A673 (cell line): ENCODE data around the gene EDN3. TPM values are rescaled to one million over a fixed set of nuclear protein-coding genes. Genes with fewer than 3 reads are reported as not detected.

Experiments
- BruUV-seq: library from RNA; stranded (reverse); fragments of 400-500 nt; replicated peaks from 2 replicates; lab custom pipeline; 2021; lab: Mats Ljungman, UMichigan
- CTCF ChIA-PET: fragments of 300-600 bp; sonication (Branson Sonifier 250); formaldehyde crosslinking; loops from one replicate; lab custom pipeline; 2022; ENCODE audit warnings: antibody characterized with exemption; lab: Charles Lee
- POLR2A ChIA-PET: fragments of 300-600 bp; sonication (Branson Sonifier 250); formaldehyde crosslinking; loops from one replicate; lab custom pipeline; 2022; ENCODE audit warnings: antibody characterized with exemption; ENCODE audit not compliant: low non-redundant PET; lab: Charles Lee
- DNase-seq: peaks from one replicate; pipeline ENCODE4 v3.0.0-alpha.2; 2015; ENCODE audit warnings: low spot score
- H3K27ac ChIP-seq: fragments of 200-600 bp; sonication (generic); 2 replicates; pipeline ENCODE4 v1.5.1; 2016; ENCODE audit warnings: mixed run types, low read depth, mild to moderate bottlenecking, mixed read lengths, antibody characterized with exemption, low read length; ENCODE audit not compliant: poor library complexity, severe bottlenecking
- H3K27me3 ChIP-seq: fragments of 200-600 bp; sonication (generic); replicated peaks from 2 replicates; pipeline ENCODE4 v1.6.1; 2017; ENCODE audit warnings: mixed run types, low read depth, mild to moderate bottlenecking, mixed read lengths, antibody characterized with exemption, low read length; ENCODE audit not compliant: insufficient read depth, poor library complexity
- H3K36me3 ChIP-seq: fragments of 200-600 bp; sonication (generic); 2 replicates; pipeline ENCODE4 v1.6.1; 2016; ENCODE audit warnings: mixed run types, mild to moderate bottlenecking, mixed read lengths, antibody characterized with exemption, low read length; ENCODE audit not compliant: insufficient read depth, poor library complexity, severe bottlenecking
- H3K4me1 ChIP-seq: fragments of 200-600 bp; sonication (generic); 2 replicates; pipeline ENCODE4 v1.6.1; 2017; ENCODE audit warnings: mixed run types, mild to moderate bottlenecking, mixed read lengths, antibody characterized with exemption, low read length; ENCODE audit not compliant: insufficient read depth, poor library complexity, severe bottlenecking
- H3K4me3 ChIP-seq: fragments of 200-600 bp; sonication (generic); 2 replicates; pipeline ENCODE4 v1.5.1; 2016; ENCODE audit warnings: low read depth, mixed run types, mild to moderate bottlenecking, mixed read lengths, low read length; ENCODE audit not compliant: poor library complexity, severe bottlenecking
- H3K9me3 ChIP-seq: fragments of 200-600 bp; sonication (generic); 2 replicates; pipeline ENCODE4 v1.6.1; 2016; ENCODE audit warnings: mixed run types, low read depth, mild to moderate bottlenecking, mixed read lengths, antibody characterized with exemption, low read length; ENCODE audit not compliant: poor library complexity, severe bottlenecking
- EZH2 ChIP-seq: fragments of 200-600 bp; sonication (generic); IDR thresholded peaks from 2 replicates; pipeline ENCODE4 v1.6.1; 2017; ENCODE audit warnings: borderline replicate concordance, low read depth, mild to moderate bottlenecking, mixed read lengths, antibody characterized with exemption, low read length; ENCODE audit not compliant: poor library complexity, severe bottlenecking
- intact Hi-C: fragments of 100-400 bp; cut with micrococcal nuclease; formaldehyde crosslinking; loops from one replicate; pipeline ENCODE4 v1.10.0; 2022; ENCODE audit not compliant: unreplicated experiment
- total RNA-seq: library from RNA; stranded (reverse); gene quantifications from 2 replicates; pipeline ENCODE4 v1.2.3, GENCODE V29; 2021
- TF ChIP-seq, protein P1 (sequence below): fragments of 300-800, 200-600 bp; sonication (generic); conservative IDR thresholded peaks from 2 replicates; pipeline ENCODE4 v1.5.1; 2017; ENCODE audit warnings: low read depth, mild to moderate bottlenecking, antibody characterized with exemption, low read length, moderate library complexity, mixed read lengths

EDN3 gene
- total RNA-seq, 1 experiment from 2014 or later, result not detected

DNA sequence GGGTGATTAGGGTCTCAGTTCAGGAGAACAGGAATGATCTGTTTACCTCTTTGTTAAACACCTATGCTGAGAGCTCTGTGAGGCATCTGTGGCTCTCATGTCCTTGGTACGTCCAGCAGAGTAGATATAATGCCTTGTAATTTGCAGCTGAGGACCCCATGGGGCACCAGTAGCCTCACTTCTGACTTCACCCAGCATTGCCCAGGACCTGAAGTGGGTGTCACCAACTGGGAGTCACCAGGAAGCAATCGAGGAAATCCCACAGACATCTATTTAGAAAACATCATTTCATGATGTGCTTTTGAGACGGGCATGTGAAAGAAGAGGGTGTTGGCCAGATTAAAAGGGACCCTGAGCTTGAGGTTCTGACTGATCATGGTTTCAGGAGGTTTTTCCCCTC lies 8.8 kb downstream of the EDN3 start:
- no peaks in the 10 kb centered on the region for H3K36me3 ChIP-seq
- no peak for TF ChIP-seq EZH2
- TF ChIP-seq, protein P1, sequence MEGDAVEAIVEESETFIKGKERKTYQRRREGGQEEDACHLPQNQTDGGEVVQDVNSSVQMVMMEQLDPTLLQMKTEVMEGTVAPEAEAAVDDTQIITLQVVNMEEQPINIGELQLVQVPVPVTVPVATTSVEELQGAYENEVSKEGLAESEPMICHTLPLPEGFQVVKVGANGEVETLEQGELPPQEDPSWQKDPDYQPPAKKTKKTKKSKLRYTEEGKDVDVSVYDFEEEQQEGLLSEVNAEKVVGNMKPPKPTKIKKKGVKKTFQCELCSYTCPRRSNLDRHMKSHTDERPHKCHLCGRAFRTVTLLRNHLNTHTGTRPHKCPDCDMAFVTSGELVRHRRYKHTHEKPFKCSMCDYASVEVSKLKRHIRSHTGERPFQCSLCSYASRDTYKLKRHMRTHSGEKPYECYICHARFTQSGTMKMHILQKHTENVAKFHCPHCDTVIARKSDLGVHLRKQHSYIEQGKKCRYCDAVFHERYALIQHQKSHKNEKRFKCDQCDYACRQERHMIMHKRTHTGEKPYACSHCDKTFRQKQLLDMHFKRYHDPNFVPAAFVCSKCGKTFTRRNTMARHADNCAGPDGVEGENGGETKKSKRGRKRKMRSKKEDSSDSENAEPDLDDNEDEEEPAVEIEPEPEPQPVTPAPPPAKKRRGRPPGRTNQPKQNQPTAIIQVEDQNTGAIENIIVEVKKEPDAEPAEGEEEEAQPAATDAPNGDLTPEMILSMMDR, result no peak
- intact Hi-C loops, result no loop called here
- BruUV-seq, result no TSS peak
- CTCF ChIA-PET, result no interaction called here
- H3K4me1 ChIP-seq, result no peaks in the 10 kb centered on the region
- H3K4me3 ChIP-seq, result no peak overlapping the region
- peaks cover 24% of the 10 kb centered on the region for H3K27me3 ChIP-seq
- no peak for DNase-seq
- no peaks in the 10 kb centered on the region for H3K9me3 ChIP-seq
- POLR2A ChIA-PET, result no interaction called here
- no peak overlapping the region for H3K27ac ChIP-seq

DNA sequence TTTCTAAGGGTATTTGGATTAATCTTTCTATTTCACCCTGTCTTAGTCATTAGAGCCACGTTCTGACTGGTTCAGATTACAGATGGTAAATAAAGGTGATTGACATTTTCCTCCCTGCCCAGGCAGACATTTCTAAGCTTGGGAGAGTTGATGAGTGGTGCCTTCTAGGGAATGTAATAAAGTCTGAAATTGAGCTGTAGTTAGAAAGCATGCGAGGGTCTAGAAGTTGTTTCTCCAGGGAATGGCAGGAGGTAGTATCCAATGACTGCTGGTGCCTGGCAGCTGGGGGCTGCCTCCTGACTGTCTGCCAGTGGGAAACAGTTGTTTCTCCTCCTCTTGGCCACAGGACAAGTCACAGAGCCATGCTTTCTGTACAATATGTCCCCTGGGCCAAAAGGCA lies 14.6 kb downstream of the EDN3 start:
- ChIA-PET CTCF (no interaction called here), POLR2A (no interaction called here)
- no TSS peak for BruUV-seq
- TF ChIP-seq, protein P1, result no peak
- no peak for TF ChIP-seq EZH2
- Histone ChIP-seq H3K36me3 (no peaks in the 10 kb centered on the region), H3K9me3 (no peaks in the 10 kb centered on the region), H3K27me3 (peaks cover 7% of the 10 kb centered on the region), H3K4me3 (no peak overlapping the region), H3K4me1 (no peaks in the 10 kb centered on the region), H3K27ac (no peak overlapping the region)
- intact Hi-C loops, result no loop called here
- no peak for DNase-seq

DNA sequence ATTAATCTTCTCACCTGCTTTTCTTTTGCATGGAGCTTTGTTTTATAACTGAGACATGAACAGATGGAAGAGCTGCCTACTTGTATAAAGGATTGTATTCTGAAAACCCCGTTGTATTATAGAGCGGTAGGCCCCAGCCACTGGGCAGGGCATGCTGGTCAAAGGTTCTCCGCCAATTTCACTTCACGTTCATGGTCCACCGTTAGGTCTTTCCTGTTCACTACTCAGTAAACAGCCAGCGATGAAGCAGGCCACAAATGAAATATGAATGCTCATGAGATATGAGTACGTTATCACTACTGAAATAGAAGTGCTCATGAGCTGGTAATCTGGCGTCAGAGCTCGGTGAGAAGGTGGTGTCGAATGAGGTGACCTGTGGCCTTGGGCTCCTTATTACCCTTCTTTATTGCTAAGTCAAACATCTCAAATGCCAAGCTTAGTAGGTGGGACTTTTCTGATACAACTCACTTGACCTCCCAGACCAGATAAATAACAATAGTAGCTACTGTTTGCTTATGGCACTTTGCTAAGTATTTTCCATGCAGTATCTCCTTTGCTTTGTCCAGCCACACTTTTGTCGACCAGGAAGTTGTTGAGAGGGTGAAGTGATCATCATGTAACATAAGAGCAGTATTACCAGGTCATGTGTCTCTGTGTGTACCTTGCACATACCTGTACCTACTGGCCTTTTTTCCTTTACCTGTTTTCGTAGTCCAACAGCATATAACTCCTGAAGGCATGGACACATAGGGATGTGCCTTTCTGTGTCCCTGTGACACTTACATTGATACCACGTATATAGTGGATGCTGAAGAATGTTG lies 16.7 kb downstream of the EDN3 start:
- CTCF ChIA-PET, result no interaction called here
- H3K4me3 ChIP-seq, result no peak overlapping the region
- intact Hi-C loops, result no loop called here
- H3K9me3 ChIP-seq, result no peaks in the 10 kb centered on the region
- H3K36me3 ChIP-seq, result no peaks in the 10 kb centered on the region
- H3K27ac ChIP-seq, result no peak overlapping the region
- H3K4me1 ChIP-seq, result no peaks in the 10 kb centered on the region
- POLR2A ChIA-PET, result no interaction called here
- H3K27me3 ChIP-seq, result peaks cover 7% of the 10 kb centered on the region
- TF ChIP-seq, protein P1, result no peak
- TF ChIP-seq EZH2, result no peak
- BruUV-seq, result no TSS peak
- no peak for DNase-seq
